OCI-LY3 (cell line): ENCODE results near the gene FAM227B.

ENCODE experiments used
- H2AFZ ChIP-seq: fragments of 200-600, 300-600 bp; shearing (Covaris generic); 2 replicates; pipeline ENCODE4 v1.6.0; 2014; ENCODE audit warnings: antibody characterized with exemption, low read depth, low read length
- H3K27ac ChIP-seq: fragments of 200-600, 300-600 bp; sonication (generic); 2 replicates; pipeline ENCODE4 v1.5.1; 2014; ENCODE audit warnings: mild to moderate bottlenecking, low read length, moderate library complexity, mixed read lengths
- H3K27me3 ChIP-seq: fragments of 200-600, 300-600 bp; sonication (generic); 2 replicates; pipeline ENCODE4 v1.6.1; 2014; ENCODE audit warnings: low read depth, low read length, mixed read lengths
- H3K36me3 ChIP-seq: fragments of 200-600, 300-600 bp; sonication (generic); replicated peaks from 2 replicates; pipeline ENCODE3; 2014; ENCODE audit warnings: low read depth, low read length, mixed read lengths
- H3K4me1 ChIP-seq: fragments of 300-600, 200-600 bp; sonication (generic); 2 replicates; pipeline ENCODE4 v1.6.1; 2014; ENCODE audit warnings: low read length, mixed read lengths
- H3K4me2 ChIP-seq: fragments of 200-600, 300-600 bp; sonication (generic); 2 replicates; pipeline ENCODE4 v1.6.1; 2014; ENCODE audit warnings: low read length, mixed read lengths
- H3K4me3 ChIP-seq: fragments of 300-600, 200-600 bp; sonication (generic); 2 replicates; pipeline ENCODE4 v1.5.1; 2014; ENCODE audit warnings: antibody characterized with exemption, mild to moderate bottlenecking, low read length, moderate library complexity
- H3K79me2 ChIP-seq: fragments of 300-600, 200-600 bp; shearing (Covaris generic); 2 replicates; pipeline ENCODE4 v1.6.1; 2014; ENCODE audit warnings: mild to moderate bottlenecking, low read length, mixed read lengths
- H3K9ac ChIP-seq: fragments of 300-600, 200-600 bp; shearing (Covaris generic); 2 replicates; pipeline ENCODE4 v1.6.0; 2014; ENCODE audit warnings: mild to moderate bottlenecking, low read length, moderate library complexity
- H3K9me3 ChIP-seq: fragments of 200-600, 300-600 bp; shearing (Covaris generic); 2 replicates; pipeline ENCODE4 v1.6.1; 2014; ENCODE audit warnings: low read length, mixed read lengths; ENCODE audit not compliant: insufficient read depth
- H4K20me1 ChIP-seq: fragments of 200-600, 300-600 bp; sonication (generic); 2 replicates; pipeline ENCODE4 v1.6.1; 2016; ENCODE audit warnings: low read length, mixed read lengths; ENCODE audit not compliant: insufficient read depth
- EZH2phosphoT487 ChIP-seq: fragments of 200-600 bp; shearing (Covaris generic); IDR thresholded peaks from 2 replicates; pipeline ENCODE4 v1.6.1; 2018; ENCODE audit warnings: antibody characterized with exemption, mixed run types, low read depth
- TF ChIP-seq, protein P1 (sequence below): fragments of 200-600, 300-600 bp; sonication (generic); IDR thresholded peaks from 2 replicates; pipeline ENCODE4 v1.5.1; 2014; ENCODE audit warnings: antibody characterized with exemption, low read length, low read depth

Gene FAM227B

DNA sequence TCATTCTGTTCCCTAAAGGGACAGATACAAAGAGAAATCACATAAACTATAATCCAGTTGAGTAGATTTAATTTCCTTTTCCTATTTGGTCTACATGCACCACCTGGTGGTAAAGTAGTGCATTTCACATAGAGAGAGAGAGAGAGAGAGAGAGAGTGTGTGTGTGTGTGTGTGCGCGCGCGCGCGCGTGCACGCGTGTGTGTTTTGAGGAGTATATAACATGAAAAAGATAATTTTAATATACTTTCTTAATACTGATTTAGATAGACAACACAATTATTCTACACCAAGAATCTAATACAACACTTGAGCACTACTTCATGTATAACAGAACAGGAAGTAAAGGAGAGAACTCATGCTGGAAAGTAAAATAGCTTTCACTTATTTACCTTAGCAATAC is 198.6 kb downstream of the FAM227B start:
- Histone ChIP-seq H2AFZ (peak overlapping the region; percentile 61), H3K79me2 (no peaks in the 10 kb centered on the region), H3K4me2 (peak overlapping the region; percentile 40)

GRCh38 chr15:49418811-49419210 is 201.8 kb downstream of the FAM227B start:
- H3K27me3 ChIP-seq = 0 out of 2 replicates have a peak, but pooled peaks cover 3% of the 10 kb centered on the region
- H3K9ac ChIP-seq = no peak overlapping the region
- no peaks in the 10 kb centered on the region for H3K79me2 ChIP-seq
- H3K4me1 ChIP-seq = no peaks in the 10 kb centered on the region
- no peak overlapping the region for H3K27ac ChIP-seq
- H2AFZ ChIP-seq = no peak overlapping the region
- no peaks in the 10 kb centered on the region for H3K36me3 ChIP-seq
- H4K20me1 ChIP-seq = no peaks in the 10 kb centered on the region
- no peak overlapping the region for H3K4me2 ChIP-seq
- H3K9me3 ChIP-seq = no peaks in the 10 kb centered on the region
- no peak overlapping the region for H3K4me3 ChIP-seq
- TF ChIP-seq EZH2phosphoT487 = no peak
- TF ChIP-seq, protein P1, sequence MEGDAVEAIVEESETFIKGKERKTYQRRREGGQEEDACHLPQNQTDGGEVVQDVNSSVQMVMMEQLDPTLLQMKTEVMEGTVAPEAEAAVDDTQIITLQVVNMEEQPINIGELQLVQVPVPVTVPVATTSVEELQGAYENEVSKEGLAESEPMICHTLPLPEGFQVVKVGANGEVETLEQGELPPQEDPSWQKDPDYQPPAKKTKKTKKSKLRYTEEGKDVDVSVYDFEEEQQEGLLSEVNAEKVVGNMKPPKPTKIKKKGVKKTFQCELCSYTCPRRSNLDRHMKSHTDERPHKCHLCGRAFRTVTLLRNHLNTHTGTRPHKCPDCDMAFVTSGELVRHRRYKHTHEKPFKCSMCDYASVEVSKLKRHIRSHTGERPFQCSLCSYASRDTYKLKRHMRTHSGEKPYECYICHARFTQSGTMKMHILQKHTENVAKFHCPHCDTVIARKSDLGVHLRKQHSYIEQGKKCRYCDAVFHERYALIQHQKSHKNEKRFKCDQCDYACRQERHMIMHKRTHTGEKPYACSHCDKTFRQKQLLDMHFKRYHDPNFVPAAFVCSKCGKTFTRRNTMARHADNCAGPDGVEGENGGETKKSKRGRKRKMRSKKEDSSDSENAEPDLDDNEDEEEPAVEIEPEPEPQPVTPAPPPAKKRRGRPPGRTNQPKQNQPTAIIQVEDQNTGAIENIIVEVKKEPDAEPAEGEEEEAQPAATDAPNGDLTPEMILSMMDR = no peak

More for the DNA sequence above, 198.6 kb downstream of the FAM227B start:
- 0 out of 2 replicates have a peak, but pooled peaks cover 3% of the 10 kb centered on the region for H3K27me3 ChIP-seq
- no peaks in the 10 kb centered on the region for H3K4me1 ChIP-seq
- H3K27ac ChIP-seq = no peak overlapping the region
- no peaks in the 10 kb centered on the region for H3K9me3 ChIP-seq
- H4K20me1 ChIP-seq = no peaks in the 10 kb centered on the region
- TF ChIP-seq EZH2phosphoT487 = no peak
- TF ChIP-seq, protein P1 = peak; percentile 75
- no peak overlapping the region for H3K9ac ChIP-seq
- no peaks in the 10 kb centered on the region for H3K36me3 ChIP-seq
- peak overlapping the region; percentile 33 for H3K4me3 ChIP-seq

DNA sequence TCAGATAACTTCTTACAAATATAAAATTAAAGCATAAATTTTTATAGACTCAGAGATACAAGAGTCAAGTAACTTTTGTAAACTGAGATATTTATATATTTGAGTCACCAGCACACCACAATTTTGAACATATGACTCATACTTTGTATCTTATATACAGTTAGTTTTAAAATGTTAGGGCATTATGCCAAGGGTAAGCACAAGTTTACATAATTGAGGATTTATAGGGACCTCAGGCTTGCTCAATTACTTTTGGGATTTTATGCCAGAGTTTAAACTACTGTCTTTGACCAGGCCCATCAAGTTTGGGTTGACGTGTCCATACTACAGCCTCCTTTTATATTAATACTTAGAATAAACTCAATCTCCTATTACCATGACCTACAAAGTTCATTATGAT is 205.0 kb downstream of the FAM227B start:
- Histone ChIP-seq H2AFZ (no peak overlapping the region), H3K4me3 (no peak overlapping the region), H4K20me1 (no peaks in the 10 kb centered on the region), H3K4me1 (no peaks in the 10 kb centered on the region), H3K27ac (no peak overlapping the region), H3K4me2 (no peak overlapping the region), H3K36me3 (no peaks in the 10 kb centered on the region), H3K9me3 (no peaks in the 10 kb centered on the region), H3K27me3 (no peaks in the 10 kb centered on the region), H3K79me2 (no peaks in the 10 kb centered on the region), H3K9ac (no peak overlapping the region)
- TF ChIP-seq, protein P1 = no peak
- TF ChIP-seq EZH2phosphoT487 = no peak

DNA sequence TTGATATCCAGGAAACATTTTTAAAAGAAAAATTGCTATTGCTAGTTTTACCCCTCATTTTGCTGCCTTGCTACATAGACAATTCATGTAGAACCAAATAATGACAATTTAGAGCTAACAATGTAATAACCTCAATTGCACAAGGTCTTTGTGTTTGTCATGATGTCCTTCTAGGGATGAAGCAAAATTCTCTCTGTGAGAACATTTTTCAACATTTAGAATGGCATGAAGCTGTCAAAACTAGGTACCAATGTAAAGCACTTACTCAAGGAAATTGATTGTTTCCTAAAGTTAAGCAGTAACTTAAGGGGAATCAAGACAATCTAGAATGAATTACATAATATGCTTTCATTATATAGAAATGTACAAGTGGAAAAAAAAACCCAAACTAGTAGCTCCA is 205.5 kb downstream of the FAM227B start:
- TF ChIP-seq EZH2phosphoT487 = no peak
- TF ChIP-seq, protein P1 = no peak
- no peaks in the 10 kb centered on the region for H4K20me1 ChIP-seq
- no peak overlapping the region for H3K27ac ChIP-seq
- H3K4me1 ChIP-seq = no peaks in the 10 kb centered on the region
- no peak overlapping the region for H2AFZ ChIP-seq
- no peaks in the 10 kb centered on the region for H3K9me3 ChIP-seq
- H3K9ac ChIP-seq = no peak overlapping the region
- no peak overlapping the region for H3K4me2 ChIP-seq
- no peak overlapping the region for H3K4me3 ChIP-seq
- no peaks in the 10 kb centered on the region for H3K27me3 ChIP-seq
- H3K36me3 ChIP-seq = no peaks in the 10 kb centered on the region
- no peaks in the 10 kb centered on the region for H3K79me2 ChIP-seq
